GM21381 (cell line): ENCODE data around the gene PLAAT5.
"Not testable (repeated sequence)": the region's sequence is repeated elsewhere in the genome, so short reads cannot be mapped to it uniquely, and the experiment has no call there.

Experiments
- ATAC-seq: cut with Tn5 transposase; IDR thresholded peaks from one replicate; pipeline ENCODE4 v1.9.1; 2021; ENCODE audit warnings: mild to moderate bottlenecking, moderate library complexity; ENCODE audit not compliant: unreplicated experiment

The PLAAT5 gene

DNA sequence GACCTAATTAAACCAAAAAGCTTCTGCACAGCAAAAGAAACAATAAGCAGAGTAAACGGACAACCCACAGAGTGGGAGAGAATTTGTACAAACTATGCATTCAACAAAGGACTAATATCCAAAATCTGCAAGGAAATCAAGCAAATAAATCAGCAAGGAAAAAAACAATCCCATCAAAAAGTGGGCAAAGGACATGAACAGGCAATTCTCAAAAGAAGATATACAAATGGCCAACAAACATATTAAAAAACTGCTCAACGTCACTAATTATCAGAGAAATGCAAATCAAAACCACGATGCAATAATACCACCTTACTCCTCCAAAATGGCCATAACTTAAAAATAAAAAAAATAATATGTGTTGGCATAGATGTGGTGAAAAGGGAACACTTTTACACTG lies 5.2 kb downstream of the PLAAT5 start:
- no peak for ATAC-seq

DNA sequence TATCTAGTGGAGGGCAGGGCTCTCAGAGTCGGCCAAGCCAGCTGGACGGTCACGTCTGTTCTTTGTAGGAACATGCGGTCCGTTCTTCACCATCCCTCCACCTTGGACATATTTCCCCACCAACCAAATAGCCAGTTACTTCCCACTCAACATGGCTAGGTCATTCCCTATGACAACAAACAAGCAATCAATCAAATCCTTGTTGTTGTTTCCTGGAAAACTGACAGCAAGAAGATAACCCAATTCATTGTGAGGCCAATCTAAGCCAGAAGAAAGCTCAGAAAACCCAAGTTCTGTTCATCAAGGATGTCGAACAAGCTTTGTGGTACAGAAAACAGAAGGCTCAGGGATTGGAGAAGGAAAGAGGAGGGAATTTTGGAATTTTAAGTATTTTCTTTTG lies 10.9 kb downstream of the PLAAT5 start:
- no peak for ATAC-seq

GRCh38 chr11:63478896-63479295 lies 12.1 kb downstream of the PLAAT5 start:
- no peak for ATAC-seq

DNA sequence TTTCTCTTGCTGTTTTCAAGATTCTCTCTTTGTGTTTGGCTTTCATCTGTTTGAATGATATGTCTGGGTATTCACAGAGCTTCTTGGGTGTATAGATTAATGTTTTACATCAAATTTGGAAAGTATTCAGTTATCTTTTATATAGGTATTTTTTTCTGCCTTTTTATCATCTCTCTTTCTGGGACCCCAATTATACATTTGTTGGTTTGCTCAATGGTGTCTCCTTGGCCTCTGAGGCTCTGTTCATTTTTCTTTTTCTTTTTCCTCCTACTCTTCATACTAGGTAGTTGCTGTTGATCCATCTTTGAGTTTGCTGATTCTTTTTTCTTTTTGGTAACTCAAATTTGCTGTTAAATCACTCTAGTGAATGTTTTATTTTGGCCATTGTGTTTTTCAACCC lies 14.3 kb downstream of the PLAAT5 start:
- ATAC-seq: no peak

- ATAC-seq: no peak
Measured at GRCh38 chr11:63472372-63472771, 18.6 kb downstream of the PLAAT5 start.

GRCh38 chr11:63470311-63470710 lies 20.7 kb downstream of the PLAAT5 start:
- no peak for ATAC-seq

DNA sequence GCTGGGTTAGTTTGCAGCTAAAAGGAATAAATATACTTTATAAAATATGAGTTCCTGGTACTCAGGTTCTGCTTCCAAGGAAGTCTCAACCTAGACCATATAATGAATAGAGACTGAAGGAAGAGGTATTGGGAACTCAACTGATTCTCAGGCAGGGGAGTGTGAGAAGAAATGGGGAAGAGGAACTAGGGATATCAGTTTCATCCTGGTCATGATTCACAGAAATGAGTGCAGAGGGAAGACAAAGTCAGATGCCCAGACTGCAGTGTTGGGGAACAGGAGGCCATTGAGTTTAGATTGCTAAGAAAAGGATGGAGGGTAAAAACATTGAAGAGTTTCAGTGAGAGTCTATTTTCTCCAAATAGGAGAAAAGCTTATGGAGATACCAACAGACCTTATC lies 28.8 kb downstream of the PLAAT5 start:
- ATAC-seq: no peak

DNA sequence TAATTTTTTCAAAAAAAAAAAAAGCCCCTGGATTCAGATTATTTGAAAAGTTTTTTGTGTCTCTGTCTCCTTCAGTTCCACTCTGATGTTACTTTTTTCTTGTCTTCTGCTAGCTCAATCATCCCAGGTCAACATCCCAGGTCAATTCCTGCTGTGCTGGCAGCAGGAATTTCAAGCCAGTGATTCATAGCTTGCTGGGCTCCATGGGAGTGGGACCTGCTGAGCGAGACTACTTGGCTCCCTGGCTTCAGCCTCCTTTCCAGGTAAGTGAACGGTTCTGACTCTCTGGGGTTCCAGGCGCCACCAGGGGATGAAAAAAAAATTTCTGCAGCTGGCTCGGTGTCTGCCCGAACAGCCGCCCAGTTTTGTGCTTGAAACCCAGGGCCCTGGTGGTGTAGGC lies 31.4 kb downstream of the PLAAT5 start:
- ATAC-seq: no peak

- no peak for ATAC-seq
Measured at GRCh38 chr11:63448646-63449045, 42.3 kb downstream of the PLAAT5 start.

GRCh38 chr11:63445720-63446119 lies 45.2 kb downstream of the PLAAT5 start:
- ATAC-seq: no peak

DNA sequence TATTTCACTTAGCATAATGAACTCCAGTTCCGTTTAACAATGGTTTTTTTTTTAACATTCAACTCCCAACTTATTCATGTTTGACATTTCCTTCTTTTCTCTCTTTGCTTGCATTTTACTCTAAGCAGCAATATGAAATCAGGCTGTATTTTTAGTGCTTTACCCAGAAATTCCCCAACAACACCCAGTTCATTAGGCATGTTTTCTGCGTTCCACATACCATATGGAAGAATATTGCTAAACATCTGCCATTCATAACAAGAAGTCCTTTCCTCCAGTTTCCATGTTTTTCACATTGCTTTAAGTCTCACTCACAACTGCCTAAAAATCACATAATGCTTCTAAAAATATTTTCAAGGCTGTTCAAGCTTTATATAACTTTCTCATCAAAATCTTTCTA lies 45.8 kb downstream of the PLAAT5 start:
- no peak for ATAC-seq

GRCh38 chr11:63444160-63444559 lies 46.8 kb downstream of the PLAAT5 start:
- ATAC-seq: no peak

GRCh38 chr11:63443714-63444113 lies 47.3 kb downstream of the PLAAT5 start:
- ATAC-seq: no peak

DNA sequence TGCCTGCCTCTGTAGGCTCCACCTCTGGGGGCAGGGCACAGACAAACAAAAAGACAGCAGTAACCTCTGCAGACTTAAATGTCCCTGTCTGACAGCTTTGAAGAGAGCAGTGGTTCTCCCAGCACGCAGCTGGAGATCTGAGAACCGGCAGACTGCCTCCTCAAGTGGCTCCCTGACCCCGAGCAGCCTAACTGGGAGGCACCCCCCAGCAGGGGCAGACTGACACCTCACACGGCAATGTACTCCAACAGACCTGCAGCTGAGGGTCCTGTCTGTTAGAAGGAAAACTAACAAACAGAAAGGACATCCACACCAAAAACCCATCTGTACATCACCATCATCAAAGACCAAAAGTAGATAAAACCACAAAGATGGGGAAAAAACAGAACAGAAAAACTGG lies 55.1 kb downstream of the PLAAT5 start:
- ATAC-seq: not testable (repeated sequence)

GRCh38 chr11:63435351-63435750 lies 55.6 kb downstream of the PLAAT5 start:
- not testable (repeated sequence) for ATAC-seq

GRCh38 chr11:63430731-63431130 lies 60.2 kb downstream of the PLAAT5 start:
- not testable (repeated sequence) for ATAC-seq

DNA sequence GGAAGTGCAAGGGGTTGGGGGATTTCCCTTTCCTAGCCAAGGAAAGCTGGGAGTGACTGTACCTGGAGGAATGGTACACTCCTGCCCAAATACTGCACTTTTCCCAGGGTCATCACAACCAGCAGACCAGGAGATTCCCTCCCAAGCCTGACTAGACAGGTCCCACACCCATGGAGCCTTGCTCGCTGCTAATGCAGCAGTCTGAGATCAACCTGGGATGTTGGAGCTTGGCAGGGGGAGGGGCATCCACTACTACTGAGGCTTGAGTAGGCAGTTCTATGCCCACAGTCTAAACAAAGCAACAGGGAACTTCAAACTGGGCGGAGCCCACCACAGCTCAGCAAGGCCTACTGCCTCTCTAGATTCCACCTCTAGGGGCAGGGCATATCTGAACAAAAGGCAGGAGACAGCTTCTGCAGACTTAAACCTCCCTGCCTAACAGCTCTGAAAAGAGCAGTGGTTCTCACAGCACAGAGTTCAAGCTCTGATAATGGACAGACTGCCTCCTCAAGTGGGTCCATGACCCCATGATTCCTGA lies 62.9 kb downstream of the PLAAT5 start:
- no peak for ATAC-seq

- no peak for ATAC-seq
Measured at GRCh38 chr11:63417174-63417852, 73.7 kb downstream of the PLAAT5 start.
